Left ventricle myocardium inferior (tissue), 1 donor: ENCODE data around the gene UTP4. TPM values are rescaled to one million over a fixed set of nuclear protein-coding genes. Genes with fewer than 3 reads are reported as not detected.
A peak's percentile ranks its signal among the peaks of the same experiment; 100 is the strongest.

Experiments used
- DNase-seq: peaks from one replicate; pipeline ENCODE4 v3.0.0-alpha.2; 2020
- H3K27ac ChIP-seq: fragments of 200-600 bp; replicated peaks from 2 replicates; pipeline ENCODE4 v1.8.0; 2021
- H3K27me3 ChIP-seq: fragments of 200-600 bp; 2 replicates; pipeline ENCODE4 v1.8.0; 2021; ENCODE audit warnings: low read depth
- H3K36me3 ChIP-seq: fragments of 200-600 bp; 2 replicates; pipeline ENCODE4 v1.8.0; 2021
- H3K4me1 ChIP-seq: fragments of 200-600 bp; 2 replicates; pipeline ENCODE4 v1.8.0; 2021
- H3K4me3 ChIP-seq: fragments of 200-600 bp; 2 replicates; pipeline ENCODE4 v1.8.0; 2021; ENCODE audit warnings: mild to moderate bottlenecking, moderate library complexity
- H3K9me3 ChIP-seq: fragments of 200-600 bp; replicated peaks from 2 replicates; pipeline ENCODE4 v1.8.0; 2021
- CTCF ChIP-seq: fragments of 200-600 bp; IDR thresholded peaks from 2 replicates; pipeline ENCODE4 v1.8.0; 2021; ENCODE audit warnings: antibody characterized with exemption, mild to moderate bottlenecking, borderline replicate concordance
- intact Hi-C: fragments of 100-400 bp; cut with micrococcal nuclease; formaldehyde crosslinking; loops from one replicate; pipeline ENCODE4 v1.11.0; 2022
- total RNA-seq: library from RNA; stranded (reverse); fragmentation: NEBNext Ultra II Directional; extraction: Animal tissue kit (Norgen Biotek cat#: 25700); gene quantifications from one replicate; pipeline ENCODE4 v1.2.1, GENCODE V29; 2021
- donor health status: DM: no; HTN: yes; CAD: no; lungs with severe emphysema.

The UTP4 gene
- total RNA-seq, 1 donor from 2014 or later: 30.4 TPM

- TF ChIP-seq CTCF: no peak
- H3K4me3 ChIP-seq: no peak overlapping the region
- peaks cover 12% of the 10 kb centered on the region for H3K4me1 ChIP-seq
- intact Hi-C loops: no loop called here
- H3K27me3 ChIP-seq: peaks cover 21% of the 10 kb centered on the region
- no peak overlapping the region for H3K27ac ChIP-seq
- H3K36me3 ChIP-seq: no peaks in the 10 kb centered on the region
- no peaks in the 10 kb centered on the region for H3K9me3 ChIP-seq
- DNase-seq: no peak
These were observed 32.3 kb upstream of the UTP4 start for GRCh38 chr16:69100071-69100691.

GRCh38 chr16:69105501-69106361 lies 26.7 kb upstream of the UTP4 start, which contains the start of gene HAS3:
Gene HAS3, plus strand, starts transcription at chr16:69105653. Its CDS starts 3,743 bp downstream, at chr16:69109396.
- Histone ChIP-seq H3K27me3 (peaks cover 16% of the 10 kb centered on the region), H3K9me3 (no peaks in the 10 kb centered on the region), H3K4me1 (peaks cover 32% of the 10 kb centered on the region), H3K36me3 (peaks cover 7% of the 10 kb centered on the region), H3K27ac (peak within 1 kb of the TSS; percentile 11), H3K4me3 (peak within 1 kb of the TSS; percentile 73)
- peak; percentile 28 for TF ChIP-seq CTCF
- intact Hi-C loops: no loop called here
- DNase-seq: peak; percentile 50

- H3K27me3 ChIP-seq: peaks cover 16% of the 10 kb centered on the region
- H3K9me3 ChIP-seq: no peaks in the 10 kb centered on the region
- H3K36me3 ChIP-seq: peaks cover 7% of the 10 kb centered on the region
- no peak for DNase-seq
- no peak overlapping the region for H3K27ac ChIP-seq
- H3K4me1 ChIP-seq: peaks cover 37% of the 10 kb centered on the region
- intact Hi-C loops: no loop called here
- H3K4me3 ChIP-seq: peak overlapping the region; percentile 73
- TF ChIP-seq CTCF: no peak
These were observed 25.7 kb upstream of the UTP4 start for GRCh38 chr16:69106491-69107315.

GRCh38 chr16:69107316-69107962 lies 25.0 kb upstream of the UTP4 start:
- intact Hi-C loops: no loop called here
- peaks cover 16% of the 10 kb centered on the region for H3K27me3 ChIP-seq
- peak overlapping the region; percentile 73 for H3K4me3 ChIP-seq
- TF ChIP-seq CTCF: no peak
- H3K4me1 ChIP-seq: peaks cover 44% of the 10 kb centered on the region
- peak; percentile 40 for DNase-seq
- no peaks in the 10 kb centered on the region for H3K9me3 ChIP-seq
- no peak overlapping the region for H3K27ac ChIP-seq
- H3K36me3 ChIP-seq: peaks cover 7% of the 10 kb centered on the region
